Activated T-cell treated with anti-CD3 and anti-CD28 coated beads, Interleukin-2, amount 50 U/mL, for 72 hours (primary cell): ENCODE results near the gene NUMBL. TPM values are rescaled to one million over a fixed set of nuclear protein-coding genes. Genes with fewer than 3 reads are reported as not detected.
"Not testable (repeated sequence)": the region's sequence is repeated elsewhere in the genome, so short reads cannot be mapped to it uniquely, and the experiment has no call there.

Experiments used
- ATAC-seq, 2 donors: fragments of 150-1000 bp; cut with Tn5 transposase; replicated peaks in 1 of 2; 2 replicates each; pipeline ENCODE4 v1.10.0; 2021; ENCODE audit warnings: moderate library complexity in 2 of 2, mild to moderate bottlenecking in 1 of 2
- DNase-seq, 2 donors: peaks; one replicate each; pipeline ENCODE4 v3.0.0; 2021 to 2022; ENCODE audit warnings: mixed read lengths in 1 of 2
- H3K27ac Mint-ChIP-seq: one replicate; pipeline ENCODE4 v1.8.0; 2022; ENCODE audit warnings: mild to moderate bottlenecking, moderate library complexity, mixed read lengths
- H3K27me3 Mint-ChIP-seq: one replicate; pipeline ENCODE4 v1.8.0; 2022; ENCODE audit warnings: low read depth, mixed read lengths
- H3K36me3 Mint-ChIP-seq, 2 donors: one replicate each; pipeline ENCODE4 v1.8.0; 2022; ENCODE audit warnings: mixed read lengths in 2 of 2, mild to moderate bottlenecking in 1 of 2; ENCODE audit not compliant: insufficient read depth in 2 of 2
- H3K4me1 Mint-ChIP-seq: one replicate; pipeline ENCODE4 v1.8.0; 2022; ENCODE audit warnings: low read depth, mixed read lengths
- H3K4me3 Mint-ChIP-seq, 2 donors: one replicate each; pipeline ENCODE4 v1.8.0; 2022; ENCODE audit warnings: mild to moderate bottlenecking in 2 of 2, mixed read lengths in 2 of 2, moderate library complexity in 2 of 2
- H3K9me3 Mint-ChIP-seq, 2 donors: one replicate each; pipeline ENCODE4 v1.8.0; 2022; ENCODE audit warnings: mixed read lengths in 2 of 2
- total RNA-seq, 2 donors: library from RNA; stranded (reverse); gene quantifications; one replicate each; pipeline ENCODE4 v1.2.3, GENCODE V29; 2022

Gene NUMBL
- total RNA-seq, 2 donors from 2014 or later, result 16.1 to 18.6 TPM

DNA sequence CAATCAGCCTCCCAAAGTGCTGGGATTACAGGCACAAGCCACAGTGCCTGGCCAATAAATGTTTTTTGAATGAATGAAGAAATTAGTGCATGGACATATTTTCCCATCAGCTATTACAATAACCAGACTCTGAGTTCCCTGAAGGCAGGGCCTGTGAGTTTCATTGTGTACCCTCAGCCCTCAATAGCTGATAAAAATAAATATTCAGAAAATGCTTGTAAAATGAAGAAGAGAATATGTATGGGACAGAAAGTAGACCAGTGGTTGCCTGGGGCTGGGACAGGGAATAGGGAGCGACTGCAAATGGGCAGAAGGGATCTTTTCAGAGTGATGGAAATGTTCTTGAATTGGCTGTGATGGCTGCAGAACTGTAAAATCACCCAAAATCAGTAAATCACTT, 28.8 kb downstream of the NUMBL start:
- Mint-ChIP-seq H3K9me3 (no peaks in the 10 kb centered on the region), H3K36me3 (no peaks in the 10 kb centered on the region), H3K4me1 (peaks cover 24% of the 10 kb centered on the region), H3K27me3 (peaks cover 6% of the 10 kb centered on the region), H3K4me3 (no peak overlapping the region), H3K27ac (no peak overlapping the region)
- ATAC-seq (no peak), DNase-seq (no peak)

GRCh38 chr19:40659566-40659965, 30.9 kb downstream of the NUMBL start:
- no peaks in the 10 kb centered on the region for H3K36me3 Mint-ChIP-seq
- peaks cover 18% of the 10 kb centered on the region for H3K4me1 Mint-ChIP-seq
- no peak overlapping the region for H3K27ac Mint-ChIP-seq
- H3K9me3 Mint-ChIP-seq, result no peaks in the 10 kb centered on the region
- H3K4me3 Mint-ChIP-seq, result no peak overlapping the region
- DNase-seq, result no peak
- no peak for ATAC-seq
- peaks cover 6% of the 10 kb centered on the region for H3K27me3 Mint-ChIP-seq

GRCh38 chr19:40659116-40659515, 31.3 kb downstream of the NUMBL start:
- peaks cover 18% of the 10 kb centered on the region for H3K4me1 Mint-ChIP-seq
- DNase-seq (no peak), ATAC-seq (no peak)
- H3K9me3 Mint-ChIP-seq, result no peaks in the 10 kb centered on the region
- peaks cover 6% of the 10 kb centered on the region for H3K27me3 Mint-ChIP-seq
- no peaks in the 10 kb centered on the region for H3K36me3 Mint-ChIP-seq
- H3K4me3 Mint-ChIP-seq, result no peak overlapping the region
- H3K27ac Mint-ChIP-seq, result no peak overlapping the region

DNA sequence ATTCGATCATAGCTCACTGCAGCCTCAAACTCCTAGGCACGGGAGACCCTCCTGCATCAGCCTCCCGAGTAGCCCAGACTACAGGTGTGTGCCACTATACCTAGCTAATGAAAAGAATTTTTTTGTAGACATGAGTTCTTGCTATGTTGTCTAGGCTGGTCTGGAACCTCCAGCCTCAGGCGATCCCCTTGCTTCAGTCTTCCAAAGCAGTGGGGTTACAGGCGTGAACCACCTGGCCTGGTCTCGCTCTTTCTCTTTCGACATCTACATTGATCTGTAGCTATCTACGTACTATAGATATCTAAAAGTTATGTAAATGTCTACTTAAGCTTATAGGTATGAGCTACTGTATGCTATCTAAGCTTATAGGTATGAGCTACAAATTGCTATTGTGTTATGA, 32.4 kb downstream of the NUMBL start:
- Mint-ChIP-seq H3K27ac (no peak overlapping the region), H3K4me3 (no peak overlapping the region), H3K36me3 (no peaks in the 10 kb centered on the region), H3K9me3 (no peaks in the 10 kb centered on the region), H3K4me1 (peaks cover 7% of the 10 kb centered on the region), H3K27me3 (peaks cover 6% of the 10 kb centered on the region)
- no peak for ATAC-seq
- DNase-seq, result no peak

GRCh38 chr19:40655684-40656083, 34.8 kb downstream of the NUMBL start:
- ATAC-seq, H3K27ac Mint-ChIP-seq, DNase-seq: not testable (repeated sequence)

DNA sequence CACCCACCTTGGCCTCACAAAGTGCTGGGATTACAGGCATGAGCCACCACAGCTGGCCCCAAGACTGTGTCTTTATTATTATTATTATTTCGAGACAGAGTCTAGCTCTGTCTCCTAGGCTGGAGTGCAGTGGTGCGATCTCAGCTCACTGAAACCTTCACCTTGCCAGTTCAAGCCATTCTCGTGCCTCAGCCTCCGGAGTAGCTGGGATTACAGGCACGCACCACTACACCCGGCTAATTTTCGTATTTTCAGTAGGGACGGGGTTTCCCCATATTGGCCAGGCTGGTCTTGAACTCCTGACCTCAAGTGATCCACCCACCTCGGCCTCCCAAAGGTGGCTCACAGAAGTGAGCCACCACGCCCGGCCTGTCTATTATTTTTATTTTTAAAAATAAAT, 38.1 kb downstream of the NUMBL start:
- H3K27ac Mint-ChIP-seq, ATAC-seq, H3K36me3 Mint-ChIP-seq, H3K4me3 Mint-ChIP-seq, H3K27me3 Mint-ChIP-seq, H3K9me3 Mint-ChIP-seq, DNase-seq, H3K4me1 Mint-ChIP-seq: not testable (repeated sequence)

More at GRCh38 chr19:40655684-40656083, 34.8 kb downstream of the NUMBL start:
- not testable (repeated sequence) for H3K4me1 Mint-ChIP-seq, H3K9me3 Mint-ChIP-seq, H3K27me3 Mint-ChIP-seq, H3K4me3 Mint-ChIP-seq, H3K36me3 Mint-ChIP-seq

- ATAC-seq (no peak), DNase-seq (no peak)
- Mint-ChIP-seq H3K27me3 (peaks cover 9% of the 10 kb centered on the region), H3K27ac (no peak overlapping the region), H3K4me3 (no peak overlapping the region), H3K9me3 (no peaks in the 10 kb centered on the region), H3K36me3 (no peaks in the 10 kb centered on the region), H3K4me1 (peaks cover 10% of the 10 kb centered on the region)
These were observed 39.6 kb downstream of the NUMBL start for GRCh38 chr19:40650749-40651305.

DNA sequence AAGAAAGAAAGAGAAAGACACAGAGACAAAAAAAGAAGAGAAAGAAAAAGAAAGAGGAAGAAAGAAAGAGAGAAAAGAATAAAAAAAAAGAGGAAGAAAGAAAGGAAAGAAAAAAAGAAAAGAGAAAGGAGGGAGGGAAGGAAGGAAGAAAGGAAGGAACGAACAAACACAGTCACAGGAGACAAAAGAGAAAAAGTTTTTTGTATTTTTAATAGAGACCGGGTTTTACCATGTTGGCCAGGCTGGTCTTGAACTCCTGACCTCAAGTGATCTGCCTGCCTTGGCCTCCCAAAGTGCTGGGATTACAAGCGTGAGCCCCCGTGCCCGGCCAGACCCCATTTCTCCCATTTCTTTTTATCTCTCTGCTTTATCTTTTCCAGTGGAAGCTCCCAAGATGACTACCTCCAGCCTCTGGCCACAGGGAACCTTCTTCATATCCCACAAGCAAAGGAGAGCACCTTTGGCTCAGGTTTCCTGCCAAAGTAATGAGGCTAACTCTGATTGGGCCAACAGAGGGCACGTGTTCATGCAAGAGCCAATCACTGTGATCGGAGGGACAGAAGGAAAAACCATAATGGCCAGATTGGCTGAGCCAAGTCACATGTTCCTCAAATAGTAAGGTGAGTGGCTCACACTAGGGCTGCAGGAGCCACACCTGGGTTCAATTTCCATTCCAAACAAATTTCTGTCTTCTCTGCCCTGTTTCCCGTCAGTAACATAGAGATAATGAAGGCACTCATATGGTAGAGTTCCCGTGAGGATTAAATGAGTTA, 40.4 kb downstream of the NUMBL start:
- DNase-seq, H3K27ac Mint-ChIP-seq, H3K9me3 Mint-ChIP-seq, H3K36me3 Mint-ChIP-seq, ATAC-seq, H3K4me3 Mint-ChIP-seq: not testable (repeated sequence)
- Mint-ChIP-seq H3K27me3 (peaks cover 11% of the 10 kb centered on the region), H3K4me1 (peaks cover 12% of the 10 kb centered on the region)

GRCh38 chr19:40646743-40647254, 43.7 kb downstream of the NUMBL start:
- H3K4me1 Mint-ChIP-seq, result peaks cover 12% of the 10 kb centered on the region
- H3K9me3 Mint-ChIP-seq, result no peaks in the 10 kb centered on the region
- H3K36me3 Mint-ChIP-seq, result no peaks in the 10 kb centered on the region
- DNase-seq (no peak), ATAC-seq (no peak)
- H3K27me3 Mint-ChIP-seq, result peaks cover 11% of the 10 kb centered on the region
- no peak overlapping the region for H3K27ac Mint-ChIP-seq
- no peak overlapping the region for H3K4me3 Mint-ChIP-seq

DNA sequence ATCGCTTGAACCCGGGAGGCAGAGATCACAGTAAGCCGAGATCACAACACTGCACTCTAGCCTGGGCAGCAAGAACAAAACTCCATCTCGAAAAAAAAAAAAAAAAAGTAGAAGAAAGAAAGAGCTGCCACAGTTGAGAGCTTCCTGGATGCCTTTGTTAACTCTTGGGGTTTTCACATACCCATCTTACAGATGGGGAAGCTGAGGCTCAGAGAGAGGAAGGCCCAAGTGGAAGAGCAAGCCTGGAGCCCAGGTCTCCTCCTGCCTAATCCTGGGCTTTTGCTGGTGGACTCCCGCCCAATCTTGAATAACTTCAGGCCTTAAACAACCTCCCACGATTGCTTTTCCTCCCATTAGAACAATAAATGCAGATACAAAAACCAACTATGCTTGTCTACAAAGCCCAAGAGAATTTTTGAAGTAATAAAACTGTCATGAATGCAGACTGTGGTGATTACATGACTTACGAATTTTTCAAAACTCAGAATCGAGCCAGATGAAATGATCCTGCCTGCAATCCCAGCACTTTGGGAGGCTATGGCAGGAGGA, 47.6 kb downstream of the NUMBL start:
- ATAC-seq (no peak), DNase-seq (no peak)
- H3K9me3 Mint-ChIP-seq, result no peaks in the 10 kb centered on the region
- H3K27me3 Mint-ChIP-seq, result peaks cover 11% of the 10 kb centered on the region
- H3K36me3 Mint-ChIP-seq, result no peaks in the 10 kb centered on the region
- H3K4me1 Mint-ChIP-seq, result peaks cover 18% of the 10 kb centered on the region
- H3K27ac Mint-ChIP-seq, result no peak overlapping the region
- no peak overlapping the region for H3K4me3 Mint-ChIP-seq

DNA sequence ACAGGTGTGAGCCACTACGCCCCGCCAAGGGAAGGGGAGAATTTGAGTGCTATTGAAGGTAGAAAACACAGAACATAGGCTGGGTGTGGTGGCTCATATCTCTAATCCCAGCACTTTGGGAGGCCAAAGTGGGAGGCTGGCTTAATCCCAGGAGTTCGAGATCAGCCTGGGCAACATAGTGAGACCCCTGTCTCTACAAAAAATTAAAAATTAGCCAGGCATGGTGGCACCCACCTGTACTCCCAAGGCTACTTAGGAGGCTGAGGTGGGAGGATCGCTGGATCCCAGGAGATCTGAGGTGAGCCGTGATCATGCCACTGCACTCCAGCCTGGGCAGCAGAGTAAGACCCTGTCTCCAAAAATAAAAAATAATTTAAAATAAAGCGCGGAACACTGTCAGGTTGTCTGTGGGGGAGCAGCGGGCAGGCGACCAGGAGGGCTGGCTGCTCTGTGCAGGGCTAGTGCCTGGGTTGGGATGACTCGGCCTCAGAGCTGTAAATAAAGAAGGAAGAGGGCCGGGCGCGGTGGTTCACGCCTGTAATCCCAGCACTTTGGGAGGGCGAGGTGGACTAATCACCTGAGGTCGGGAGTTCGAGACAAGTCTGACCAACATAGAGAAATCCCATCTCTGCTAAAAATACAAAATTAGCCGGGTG, 48.3 kb downstream of the NUMBL start:
- no peak for DNase-seq
- Mint-ChIP-seq H3K36me3 (no peaks in the 10 kb centered on the region), H3K4me1 (peaks cover 18% of the 10 kb centered on the region), H3K27ac (no peak overlapping the region), H3K27me3 (peaks cover 11% of the 10 kb centered on the region), H3K4me3 (no peak overlapping the region), H3K9me3 (no peaks in the 10 kb centered on the region)
- ATAC-seq, result no peak

- peaks cover 7% of the 10 kb centered on the region for H3K27me3 Mint-ChIP-seq
- no peak for ATAC-seq
- H3K4me1 Mint-ChIP-seq, result peaks cover 13% of the 10 kb centered on the region
- no peak overlapping the region for H3K4me3 Mint-ChIP-seq
- DNase-seq, result no peak
- no peaks in the 10 kb centered on the region for H3K9me3 Mint-ChIP-seq
- H3K27ac Mint-ChIP-seq, result no peak overlapping the region
- H3K36me3 Mint-ChIP-seq, result no peaks in the 10 kb centered on the region
These were observed 49.2 kb downstream of the NUMBL start for GRCh38 chr19:40641281-40641680.

- H3K4me1 Mint-ChIP-seq, result peaks cover 7% of the 10 kb centered on the region
- peaks cover 2% of the 10 kb centered on the region for H3K27me3 Mint-ChIP-seq
- H3K36me3 Mint-ChIP-seq, result no peaks in the 10 kb centered on the region
- no peak overlapping the region for H3K27ac Mint-ChIP-seq
- H3K4me3 Mint-ChIP-seq, result no peak overlapping the region
- H3K9me3 Mint-ChIP-seq, result no peaks in the 10 kb centered on the region
- DNase-seq, result no peak
- no peak for ATAC-seq
These were observed 49.7 kb downstream of the NUMBL start for GRCh38 chr19:40640744-40641143.
